Measurements from ENCODE around the gene CNGB1. TPM values are rescaled to one million over a fixed set of nuclear protein-coding genes. Genes with fewer than 3 reads are reported as not detected.

Gene CNGB1
- total and polyA plus RNA-seq, 7 experiments from 2014 or later: not detected

GRCh38 chr16:57890752-57891111, 80.2 kb downstream of the CNGB1 start:
- ChIA-PET CTCF (no interaction called here), POLR2A (no interaction called here)
- peaks cover 12 to 39% (median 13%) of the 10 kb centered on the region in 7 donors for H3K4me1 Mint-ChIP-seq
- H3K9me3 Mint-ChIP-seq: no peaks in the 10 kb centered on the region
- H3K4me3 Mint-ChIP-seq: no peak overlapping the region
- Histone ChIP-seq H3K36me3 (ENCODE audit: control insufficient read depth in 2 of 3, insufficient read depth in 3 of 3, low read length in 3 of 3) (no peaks in the 10 kb centered on the region), H3K9me3 (ENCODE audit: control insufficient read depth in 2 of 3, low read length in 3 of 3) (no peaks in the 10 kb centered on the region), H3K27me3 (ENCODE audit: control insufficient read depth in 2 of 2, insufficient read depth in 2 of 2, low read length in 2 of 2) (no peaks in the 10 kb centered on the region), H3K27ac (ENCODE audit: low read depth, low read length) (no peak overlapping the region), H3K4me1 (ENCODE audit: control insufficient read depth in 2 of 2, insufficient read depth in 2 of 2, low read length in 2 of 2) (no peaks in the 10 kb centered on the region), H3K4me3 (ENCODE audit: low read length) (no peak overlapping the region)
- no peak overlapping the region for H3K27ac Mint-ChIP-seq
- peaks cover 23 to 31% (median 24%) of the 10 kb centered on the region in 5 donors for H3K27me3 Mint-ChIP-seq
- ATAC-seq (no peak), DNase-seq (no peak)
- intact Hi-C loops (cut with micrococcal nuclease): loop anchor here (10.0 kb wide), 1 partner anchor 316 kb away; no protein-coding TSS in a partner anchor
- H3K36me3 Mint-ChIP-seq: no peaks in the 10 kb centered on the region

GRCh38 chr16:57889960-57890751, 80.8 kb downstream of the CNGB1 start:
- DNase-seq (no peak), ATAC-seq (no peak)
- H3K27me3 ChIP-seq (ENCODE audit: control insufficient read depth in 2 of 2, insufficient read depth in 2 of 2, low read length in 2 of 2): no peaks in the 10 kb centered on the region
- H3K27ac Mint-ChIP-seq: no peak overlapping the region
- ChIA-PET POLR2A (no interaction called here), CTCF (no interaction called here)
- H3K4me1 ChIP-seq (ENCODE audit: control insufficient read depth in 2 of 2, insufficient read depth in 2 of 2, low read length in 2 of 2): no peaks in the 10 kb centered on the region
- peaks cover 12 to 39% (median 13%) of the 10 kb centered on the region in 7 donors for H3K4me1 Mint-ChIP-seq
- H3K36me3 ChIP-seq (ENCODE audit: control insufficient read depth in 2 of 3, insufficient read depth in 3 of 3, low read length in 3 of 3): no peaks in the 10 kb centered on the region
- H3K9me3 Mint-ChIP-seq: no peaks in the 10 kb centered on the region
- H3K9me3 ChIP-seq (ENCODE audit: control insufficient read depth in 2 of 3, low read length in 3 of 3): no peaks in the 10 kb centered on the region
- intact Hi-C loops (cut with micrococcal nuclease): loop anchor here (10.0 kb wide), 1 partner anchor 315 kb away; no protein-coding TSS in a partner anchor
- H3K27ac ChIP-seq (ENCODE audit: low read depth, low read length): no peak overlapping the region
- H3K36me3 Mint-ChIP-seq: no peaks in the 10 kb centered on the region
- H3K4me3 ChIP-seq (ENCODE audit: low read length): no peak overlapping the region
- peaks cover 29 to 37% (median 30%) of the 10 kb centered on the region in 5 donors for H3K27me3 Mint-ChIP-seq
- no peak overlapping the region for H3K4me3 Mint-ChIP-seq

- H3K27ac ChIP-seq (ENCODE audit: low read depth, low read length): no peak overlapping the region
- intact Hi-C loops (cut with micrococcal nuclease): no loop called here
- Mint-ChIP-seq H3K36me3 (peaks cover 0 to 1% (median 0%) of the 10 kb centered on the region in 5 donors), H3K4me1 (peaks cover 6 to 33% (median 8%) of the 10 kb centered on the region in 7 donors), H3K9me3 (no peaks in the 10 kb centered on the region), H3K4me3 (no peak overlapping the region), H3K27me3 (peaks cover 35 to 41% (median 35%) of the 10 kb centered on the region in 5 donors), H3K27ac (no peak overlapping the region)
- H3K36me3 ChIP-seq (ENCODE audit: control insufficient read depth in 2 of 3, insufficient read depth in 3 of 3, low read length in 3 of 3): no peaks in the 10 kb centered on the region
- no peak for ATAC-seq
- no peaks in the 10 kb centered on the region for H3K4me1 ChIP-seq (ENCODE audit: control insufficient read depth in 2 of 2, insufficient read depth in 2 of 2, low read length in 2 of 2)
- ChIA-PET CTCF (no interaction called here), POLR2A (no interaction called here)
- no peaks in the 10 kb centered on the region for H3K27me3 ChIP-seq (ENCODE audit: control insufficient read depth in 2 of 2, insufficient read depth in 2 of 2, low read length in 2 of 2)
- DNase-seq: no peak
- no peaks in the 10 kb centered on the region for H3K9me3 ChIP-seq (ENCODE audit: control insufficient read depth in 2 of 3, low read length in 3 of 3)
- H3K4me3 ChIP-seq (ENCODE audit: low read length): no peak overlapping the region
These were observed 81.4 kb downstream of the CNGB1 start for GRCh38 chr16:57889522-57889921.

GRCh38 chr16:57889111-57889510, 81.8 kb downstream of the CNGB1 start:
- intact Hi-C loops (cut with micrococcal nuclease): no loop called here
- H3K27ac Mint-ChIP-seq: no peak overlapping the region
- Histone ChIP-seq H3K9me3 (ENCODE audit: control insufficient read depth in 2 of 3, low read length in 3 of 3) (no peaks in the 10 kb centered on the region), H3K27ac (ENCODE audit: low read depth, low read length) (no peak overlapping the region), H3K36me3 (ENCODE audit: control insufficient read depth in 2 of 3, insufficient read depth in 3 of 3, low read length in 3 of 3) (no peaks in the 10 kb centered on the region), H3K4me3 (ENCODE audit: low read length) (no peak overlapping the region), H3K4me1 (ENCODE audit: control insufficient read depth in 2 of 2, insufficient read depth in 2 of 2, low read length in 2 of 2) (no peaks in the 10 kb centered on the region), H3K27me3 (ENCODE audit: control insufficient read depth in 2 of 2, insufficient read depth in 2 of 2, low read length in 2 of 2) (no peaks in the 10 kb centered on the region)
- ATAC-seq (no peak), DNase-seq (no peak)
- ChIA-PET CTCF (no interaction called here), POLR2A (no interaction called here)
- peaks cover 0 to 1% (median 0%) of the 10 kb centered on the region in 5 donors for H3K36me3 Mint-ChIP-seq
- no peak overlapping the region for H3K4me3 Mint-ChIP-seq
- H3K4me1 Mint-ChIP-seq: peaks cover 3 to 29% (median 4%) of the 10 kb centered on the region in 7 donors
- peaks cover 38 to 43% (median 39%) of the 10 kb centered on the region in 5 donors for H3K27me3 Mint-ChIP-seq
- no peaks in the 10 kb centered on the region for H3K9me3 Mint-ChIP-seq

GRCh38 chr16:57888128-57888527, 82.8 kb downstream of the CNGB1 start:
- ChIA-PET CTCF (no interaction called here), POLR2A (no interaction called here)
- Histone ChIP-seq H3K9me3 (ENCODE audit: control insufficient read depth in 2 of 3, low read length in 3 of 3) (no peaks in the 10 kb centered on the region), H3K4me3 (ENCODE audit: low read length) (no peak overlapping the region), H3K36me3 (ENCODE audit: control insufficient read depth in 2 of 3, insufficient read depth in 3 of 3, low read length in 3 of 3) (no peaks in the 10 kb centered on the region), H3K27me3 (ENCODE audit: control insufficient read depth in 2 of 2, insufficient read depth in 2 of 2, low read length in 2 of 2) (no peaks in the 10 kb centered on the region), H3K4me1 (ENCODE audit: control insufficient read depth in 2 of 2, insufficient read depth in 2 of 2, low read length in 2 of 2) (no peaks in the 10 kb centered on the region), H3K27ac (ENCODE audit: low read depth, low read length) (no peak overlapping the region)
- Mint-ChIP-seq H3K27ac (peak overlapping the region in 1 of 9 donors; percentile 70), H3K4me1 (peaks cover 0 to 26% (median 0%) of the 10 kb centered on the region in 7 donors), H3K36me3 (peaks cover 0 to 1% (median 0%) of the 10 kb centered on the region in 5 donors), H3K27me3 (peaks cover 45 to 52% (median 47%) of the 10 kb centered on the region in 5 donors), H3K4me3 (no peak overlapping the region), H3K9me3 (peaks cover 0 to under 1% (median 0%) of the 10 kb centered on the region in 11 donors)
- intact Hi-C loops (cut with micrococcal nuclease): no loop called here
- no peak for DNase-seq
- no peak for ATAC-seq

- no peak overlapping the region for H3K27ac Mint-ChIP-seq
- ATAC-seq: no peak
These were observed 83.2 kb downstream of the CNGB1 start for GRCh38 chr16:57887711-57888110.

GRCh38 chr16:57886427-57886826, 84.5 kb downstream of the CNGB1 start:
- ChIA-PET CTCF (no interaction called here), POLR2A (no interaction called here)
- H3K4me1 Mint-ChIP-seq: peaks cover 0 to 16% (median 0%) of the 10 kb centered on the region in 7 donors
- peaks cover 0 to 1% (median 0%) of the 10 kb centered on the region in 5 donors for H3K36me3 Mint-ChIP-seq
- no peak overlapping the region for H3K27ac Mint-ChIP-seq
- peaks cover 48 to 62% (median 52%) of the 10 kb centered on the region in 5 donors for H3K27me3 Mint-ChIP-seq
- no peak overlapping the region for H3K4me3 Mint-ChIP-seq
- no peaks in the 10 kb centered on the region for H3K4me1 ChIP-seq (ENCODE audit: control insufficient read depth in 2 of 2, insufficient read depth in 2 of 2, low read length in 2 of 2)
- ATAC-seq (no peak), DNase-seq (no peak)
- H3K27ac ChIP-seq (ENCODE audit: low read depth, low read length): no peak overlapping the region
- H3K9me3 ChIP-seq (ENCODE audit: control insufficient read depth in 2 of 3, low read length in 3 of 3): no peaks in the 10 kb centered on the region
- H3K27me3 ChIP-seq (ENCODE audit: control insufficient read depth in 2 of 2, insufficient read depth in 2 of 2, low read length in 2 of 2): peaks cover 0 to 5% of the 10 kb centered on the region in 2 donors
- intact Hi-C loops (cut with micrococcal nuclease): no loop called here
- no peak overlapping the region for H3K4me3 ChIP-seq (ENCODE audit: low read length)
- peaks cover 0 to 2% (median 0%) of the 10 kb centered on the region in 11 donors for H3K9me3 Mint-ChIP-seq
- no peaks in the 10 kb centered on the region for H3K36me3 ChIP-seq (ENCODE audit: control insufficient read depth in 2 of 3, insufficient read depth in 3 of 3, low read length in 3 of 3)

More at GRCh38 chr16:57887711-57888110, 83.2 kb downstream of the CNGB1 start:
- H3K27me3 Mint-ChIP-seq: peaks cover 48 to 56% (median 50%) of the 10 kb centered on the region in 5 donors
- H3K36me3 Mint-ChIP-seq: peaks cover 0 to 1% (median 0%) of the 10 kb centered on the region in 5 donors
- Histone ChIP-seq H3K4me3 (ENCODE audit: low read length) (no peak overlapping the region), H3K4me1 (ENCODE audit: control insufficient read depth in 2 of 2, insufficient read depth in 2 of 2, low read length in 2 of 2) (no peaks in the 10 kb centered on the region), H3K9me3 (ENCODE audit: control insufficient read depth in 2 of 3, low read length in 3 of 3) (no peaks in the 10 kb centered on the region), H3K27me3 (ENCODE audit: control insufficient read depth in 2 of 2, insufficient read depth in 2 of 2, low read length in 2 of 2) (peaks cover 0 to 1% of the 10 kb centered on the region in 2 donors), H3K27ac (ENCODE audit: low read depth, low read length) (no peak overlapping the region), H3K36me3 (ENCODE audit: control insufficient read depth in 2 of 3, insufficient read depth in 3 of 3, low read length in 3 of 3) (no peaks in the 10 kb centered on the region)
- POLR2A ChIA-PET: no interaction called here
- intact Hi-C loops (cut with micrococcal nuclease): no loop called here
- CTCF ChIA-PET: no interaction called here
- no peak overlapping the region for H3K4me3 Mint-ChIP-seq
- DNase-seq: no peak
- H3K9me3 Mint-ChIP-seq: peaks cover 0 to 2% (median 0%) of the 10 kb centered on the region in 11 donors
- H3K4me1 Mint-ChIP-seq: peaks cover 0 to 22% (median 0%) of the 10 kb centered on the region in 7 donors

All from naive thymus-derived CD4-positive, alpha-beta T cell (primary cell).